Lower leg skin (tissue), 4 donors: ENCODE measurements around the gene VPS26C. TPM values are rescaled to one million over a fixed set of nuclear protein-coding genes. Genes with fewer than 3 reads are reported as not detected.
"Not testable (repeated sequence)": the region's sequence is repeated elsewhere in the genome, so short reads cannot be mapped to it uniquely, and the experiment has no call there.

Experiments
- DNase-seq, 2 donors: peaks; one replicate each; pipeline ENCODE4 v3.0.0-alpha.2; 2019; ENCODE audit warnings: low spot score in 2 of 2
- H3K4me3 ChIP-seq: fragments of 200-600 bp; sonication (generic); 2 replicates; pipeline ENCODE4 v1.5.1; 2017; ENCODE audit warnings: mild to moderate bottlenecking, low read depth; ENCODE audit not compliant: poor library complexity, severe bottlenecking
- POLR2A ChIP-seq, 2 donors: fragments of 450-650 bp; IDR thresholded peaks; one replicate each; pipeline ENCODE4 v1.6.1; 2016 to 2017; ENCODE audit warnings: antibody characterized with exemption in 2 of 2, mild to moderate bottlenecking in 1 of 2, moderate library complexity in 1 of 2
- WGBS, 2 donors: methylation state at CpG; one replicate each; pipeline ENCODE4 v1.1.5; 2018; 5-methylcytosine and 5-hydroxymethylcytosine counted together
- intact Hi-C: fragments of 100-400 bp; cut with DNase I; formaldehyde crosslinking; loops from one replicate; pipeline ENCODE4 v1.15.0; 2023; ENCODE audit warnings: low total_unique reads
- total RNA-seq, 4 donors: library from RNA; depleted of rRNA; stranded (reverse); fragments of >200 nt; gene quantifications; one replicate each; pipeline ENCODE4 v1.1.0, GENCODE V29; 2016
- TF ChIP-seq, protein P1 (sequence below), 3 donors: fragments of 450-650 bp; IDR thresholded peaks; one replicate each; pipeline ENCODE4 v1.5.1; 2016; ENCODE audit warnings: antibody characterized with exemption in 3 of 3, mild to moderate bottlenecking in 3 of 3, moderate library complexity in 2 of 3

The VPS26C gene
- total RNA-seq, 4 donors from 2014 or later = 40.8 to 69.9 (median 49.2) TPM

GRCh38 chr21:37292041-37292440 lies 24.9 kb upstream of the VPS26C start:
- no peak for TF ChIP-seq POLR2A (IDR thresholded peaks at IDR 0.05)
- TF ChIP-seq, protein P1, sequence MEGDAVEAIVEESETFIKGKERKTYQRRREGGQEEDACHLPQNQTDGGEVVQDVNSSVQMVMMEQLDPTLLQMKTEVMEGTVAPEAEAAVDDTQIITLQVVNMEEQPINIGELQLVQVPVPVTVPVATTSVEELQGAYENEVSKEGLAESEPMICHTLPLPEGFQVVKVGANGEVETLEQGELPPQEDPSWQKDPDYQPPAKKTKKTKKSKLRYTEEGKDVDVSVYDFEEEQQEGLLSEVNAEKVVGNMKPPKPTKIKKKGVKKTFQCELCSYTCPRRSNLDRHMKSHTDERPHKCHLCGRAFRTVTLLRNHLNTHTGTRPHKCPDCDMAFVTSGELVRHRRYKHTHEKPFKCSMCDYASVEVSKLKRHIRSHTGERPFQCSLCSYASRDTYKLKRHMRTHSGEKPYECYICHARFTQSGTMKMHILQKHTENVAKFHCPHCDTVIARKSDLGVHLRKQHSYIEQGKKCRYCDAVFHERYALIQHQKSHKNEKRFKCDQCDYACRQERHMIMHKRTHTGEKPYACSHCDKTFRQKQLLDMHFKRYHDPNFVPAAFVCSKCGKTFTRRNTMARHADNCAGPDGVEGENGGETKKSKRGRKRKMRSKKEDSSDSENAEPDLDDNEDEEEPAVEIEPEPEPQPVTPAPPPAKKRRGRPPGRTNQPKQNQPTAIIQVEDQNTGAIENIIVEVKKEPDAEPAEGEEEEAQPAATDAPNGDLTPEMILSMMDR (IDR thresholded peaks at IDR 0.05) = no peak
- 56 to 77% methylated on average over 1 of the region's 1 CpG for WGBS, 2 donors
- H3K4me3 ChIP-seq = no peak overlapping the region
- no peak for DNase-seq
- intact Hi-C loops = no loop called here

DNA sequence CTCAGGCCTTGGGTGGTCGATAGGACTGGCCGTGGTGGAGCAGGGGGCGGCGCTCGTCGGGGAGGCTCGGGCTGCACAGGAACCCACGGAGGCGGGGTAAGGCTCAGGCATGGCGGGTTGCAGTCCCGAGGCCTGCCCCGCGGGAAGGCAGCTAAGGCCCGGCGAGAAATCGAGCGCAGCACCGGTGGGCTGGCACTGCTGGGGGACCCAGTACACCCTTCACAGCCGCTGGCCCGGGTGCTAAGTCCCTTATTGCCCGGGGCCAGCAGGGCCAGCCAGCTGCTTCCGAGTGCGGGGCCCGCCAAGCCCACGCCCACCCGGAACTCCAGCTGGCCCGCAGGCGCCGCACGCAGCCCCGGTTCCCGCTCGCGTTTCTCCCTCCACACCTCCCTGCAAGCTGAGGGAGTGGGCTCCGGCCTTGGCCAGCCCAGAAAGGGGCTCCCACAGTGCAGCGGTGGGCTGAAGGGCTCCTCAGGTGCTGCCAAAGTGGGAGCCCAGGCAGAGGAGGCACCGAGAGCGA lies 16.1 kb upstream of the VPS26C start:
- H3K4me3 ChIP-seq, intact Hi-C loops: not testable (repeated sequence)
- DNase-seq = peak in 1 of 2 donors; percentile 68
- 96 to 97% methylated on average over 32 to 33 of the region's 38 CpGs for WGBS, 2 donors

GRCh38 chr21:37282602-37283001 lies 15.5 kb upstream of the VPS26C start:
- WGBS, 2 donors = 72 to 89% methylated on average over 10 of the region's 10 CpGs
- H3K4me3 ChIP-seq, intact Hi-C loops: not testable (repeated sequence)
- peak in 1 of 2 donors; percentile 40 for DNase-seq

- peak in 1 of 2 donors; percentile 73 for DNase-seq
- no peak overlapping the region for H3K4me3 ChIP-seq
- WGBS, 2 donors = 32 to 33% methylated on average over 16 of the region's 16 CpGs
- TF ChIP-seq POLR2A (IDR thresholded peaks at IDR 0.05) = no peak
- TF ChIP-seq, protein P1 (IDR thresholded peaks at IDR 0.05) = no peak
- intact Hi-C loops = no loop called here
Measured at GRCh38 chr21:37281993-37282392, 14.9 kb upstream of the VPS26C start.

- intact Hi-C loops = no loop called here
- no peak overlapping the region for H3K4me3 ChIP-seq
- 23 to 25% methylated on average over 10 of the region's 10 CpGs for WGBS, 2 donors
- TF ChIP-seq POLR2A (IDR thresholded peaks at IDR 0.05) = no peak
- TF ChIP-seq, protein P1 (IDR thresholded peaks at IDR 0.05) = no peak
- DNase-seq = peak in 1 of 2 donors; percentile 74
Measured at GRCh38 chr21:37281579-37281978, 14.4 kb upstream of the VPS26C start.

- H3K4me3 ChIP-seq, intact Hi-C loops: not testable (repeated sequence)
- WGBS, 2 donors = 84 to 94% methylated on average over 4 of the region's 4 CpGs
- peak in 1 of 2 donors; percentile 10 for DNase-seq
Measured at GRCh38 chr21:37279271-37279670, 12.1 kb upstream of the VPS26C start.

- WGBS, 2 donors = 85 to 87% methylated on average over 6 to 7 of the region's 7 CpGs
- no peak overlapping the region for H3K4me3 ChIP-seq
- DNase-seq = no peak
- TF ChIP-seq POLR2A (IDR thresholded peaks at IDR 0.05) = no peak
- TF ChIP-seq, protein P1 (IDR thresholded peaks at IDR 0.05) = no peak
- intact Hi-C loops = no loop called here
Measured at GRCh38 chr21:37278199-37278598, 11.1 kb upstream of the VPS26C start.
